CD4-positive, alpha-beta memory T cell (primary cell): Measurements from ENCODE around the gene SCOC. TPM values are rescaled to one million over a fixed set of nuclear protein-coding genes. Genes with fewer than 3 reads are reported as not detected.

Experiments used
- CTCF ChIA-PET: fragments of 350-600 bp; sonication (Branson Sonifier 250); formaldehyde crosslinking; loops from one replicate; lab custom pipeline; 2021; ENCODE audit warnings: inconsistent platforms; ENCODE audit not compliant: partially characterized antibody; lab: Charles Lee
- POLR2A ChIA-PET: fragments of 350-600 bp; sonication (Branson Sonifier 250); formaldehyde crosslinking; loops from one replicate; lab custom pipeline; 2021; ENCODE audit not compliant: partially characterized antibody; lab: Charles Lee
- DNase-seq, 5 donors: peaks; one replicate each; pipeline versions ENCODE4 v3.0.0 to v3.0.0-alpha.2; 2020 to 2022; ENCODE audit warnings: mixed read lengths in 1 of 5
- H3K27ac ChIP-seq: one replicate; pipeline ENCODE4 v1.7.0; 2013; ENCODE audit warnings: low read depth, low read length
- H3K27me3 ChIP-seq: 2 replicates; pipeline ENCODE4 v1.7.0; 2013; ENCODE audit warnings: mild to moderate bottlenecking, low read length, moderate library complexity; ENCODE audit not compliant: insufficient read depth
- H3K36me3 ChIP-seq: 2 replicates; pipeline ENCODE4 v1.7.0; 2013; ENCODE audit warnings: mild to moderate bottlenecking, low read length, moderate library complexity; ENCODE audit not compliant: insufficient read depth
- H3K4me1 ChIP-seq: 2 replicates; pipeline ENCODE4 v1.7.0; 2013; ENCODE audit warnings: mild to moderate bottlenecking, low read length, moderate library complexity; ENCODE audit not compliant: insufficient read depth
- H3K4me3 ChIP-seq, 2 donors: one replicate each; pipeline ENCODE4 v1.7.0; 2013; ENCODE audit warnings: low read length in 2 of 2, mild to moderate bottlenecking in 1 of 2
- H3K9me3 ChIP-seq, 2 donors: one replicate each; pipeline ENCODE4 v1.7.0; 2013; ENCODE audit warnings: low read length in 2 of 2, control low read depth in 1 of 2; ENCODE audit not compliant: control insufficient read depth in 1 of 2
- H3K27ac Mint-ChIP-seq, 7 donors: one replicate each; pipeline ENCODE4 v1.8.0; 2020 to 2021; ENCODE audit warnings: mixed read lengths in 7 of 7, mild to moderate bottlenecking in 6 of 7, inconsistent platforms in 3 of 7, moderate library complexity in 3 of 7
- H3K27me3 Mint-ChIP-seq, 2 donors: one replicate each; pipeline ENCODE4 v1.8.0; 2020 to 2021; ENCODE audit warnings: mixed read lengths in 2 of 2
- H3K36me3 Mint-ChIP-seq, 2 donors: one replicate each; pipeline ENCODE4 v1.8.0; 2020 to 2021; ENCODE audit warnings: mixed read lengths in 2 of 2, inconsistent platforms in 1 of 2, mild to moderate bottlenecking in 1 of 2
- H3K4me1 Mint-ChIP-seq, 4 donors: one replicate each; pipeline ENCODE4 v1.8.0; 2020 to 2021; ENCODE audit warnings: mixed read lengths in 4 of 4, mild to moderate bottlenecking in 1 of 4
- H3K4me3 Mint-ChIP-seq, 8 donors: one replicate each; pipeline ENCODE4 v1.8.0; 2020 to 2021; ENCODE audit warnings: mixed read lengths in 8 of 8, mild to moderate bottlenecking in 7 of 8, moderate library complexity in 6 of 8, inconsistent platforms in 3 of 8
- H3K9me3 Mint-ChIP-seq, 8 donors: one replicate each; pipeline ENCODE4 v1.8.0; 2020 to 2021; ENCODE audit warnings: mixed read lengths in 8 of 8, mild to moderate bottlenecking in 5 of 8, inconsistent platforms in 3 of 8, moderate library complexity in 1 of 8
- intact Hi-C: fragments of 100-400 bp; cut with micrococcal nuclease; formaldehyde crosslinking; loops from one replicate; pipeline ENCODE4 v1.15.1; 2023
- polyA plus RNA-seq, 2 donors: library from polyadenylated mRNA; unstranded; fragments of 300-500 nt; fragmentation: Illumina TruSeq; gene quantifications; one replicate each; pipeline ENCODE4 v1.2.3, GENCODE V29; 2021
- total RNA-seq, 2 experiments: library from RNA; stranded (reverse); gene quantifications; one replicate each; pipeline ENCODE4 v1.2.3, GENCODE V29; 2021

The SCOC gene
- total and polyA plus RNA-seq, 4 experiments from 2014 or later = 21.8 to 63.7 (median 27.0) TPM

GRCh38 chr4:140372751-140373327 is 607 bp upstream of the SCOC start:
- Histone ChIP-seq H3K27me3 (no peaks in the 10 kb centered on the region), H3K36me3 (no peaks in the 10 kb centered on the region), H3K4me3 (peak overlapping the region; percentile 72 to 75), H3K4me1 (peaks cover 23% of the 10 kb centered on the region), H3K27ac (peak overlapping the region; percentile 69), H3K9me3 (no peaks in the 10 kb centered on the region)
- Mint-ChIP-seq H3K4me3 (no peak overlapping the region), H3K4me1 (peaks cover 24 to 37% (median 28%) of the 10 kb centered on the region in 4 donors), H3K36me3 (no peaks in the 10 kb centered on the region), H3K27me3 (no peaks in the 10 kb centered on the region), H3K27ac (no peak overlapping the region), H3K9me3 (no peaks in the 10 kb centered on the region)
- DNase-seq = peak; percentile 38 to 54 (median 49)
- ChIA-PET POLR2A (interaction anchor here (0.8 to 2.6 kb wide), 12 partner anchors 9 to 1071 kb away, joined by 3 to 17 read pairs (median 4); partner anchors contain the start of genes ELMOD2, NDUFC1 and RAB33B), CTCF (interaction anchor here (0.7 to 4.3 kb wide), 10 partner anchors 10 to 361 kb away, joined by 3 to 119 read pairs (median 3); partner anchors contain the start of gene ELMOD2)
- intact Hi-C loops = loop anchor here (1.0 to 5.0 kb wide), 7 partner anchors 13 to 1071 kb away; partner anchors contain the start of genes ELMOD2, MAML3, NAA15 and NDUFC1

DNA sequence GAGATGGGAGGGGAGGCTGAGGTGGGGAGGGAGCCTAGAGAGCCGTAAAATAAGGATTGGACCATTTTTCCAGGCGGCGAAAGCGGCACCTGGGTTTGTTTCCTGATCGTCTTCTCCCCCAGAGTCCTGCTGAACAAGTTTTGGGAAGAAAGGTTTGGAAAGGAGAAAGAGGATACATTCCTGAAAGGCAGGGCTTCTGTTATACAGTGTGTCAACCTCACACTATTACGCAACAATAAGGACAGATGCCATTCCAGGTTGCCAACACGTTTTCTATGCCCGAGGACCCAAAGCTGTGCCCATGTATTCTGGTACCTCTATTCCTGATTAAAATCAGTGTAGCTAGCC is 658 bp downstream of the SCOC start:
- Mint-ChIP-seq H3K36me3 (no peaks in the 10 kb centered on the region), H3K4me3 (peak overlapping the region in 3 of 8 donors; percentile 83 to 90 (median 87)), H3K27me3 (no peaks in the 10 kb centered on the region), H3K4me1 (peaks cover 24 to 41% (median 29%) of the 10 kb centered on the region in 4 donors), H3K9me3 (no peaks in the 10 kb centered on the region), H3K27ac (peak overlapping the region in 6 of 7 donors; percentile 47 to 87 (median 76))
- POLR2A ChIA-PET = interaction anchor here (0.6 to 2.6 kb wide), 9 partner anchors 10 to 335 kb away, joined by 3 to 17 read pairs (median 4); partner anchors contain the start of gene ELMOD2
- peaks cover 23% of the 10 kb centered on the region for H3K4me1 ChIP-seq
- no peaks in the 10 kb centered on the region for H3K36me3 ChIP-seq
- no peak for DNase-seq
- H3K27me3 ChIP-seq = no peaks in the 10 kb centered on the region
- intact Hi-C loops = loop anchor here (5.0 kb wide), 2 partner anchors 922 to 1072 kb away; partner anchors contain the start of genes NAA15, NDUFC1 and RAB33B
- peak overlapping the region; percentile 34 to 72 for H3K4me3 ChIP-seq
- CTCF ChIA-PET = interaction anchor here (1.2 to 4.3 kb wide), 6 partner anchors 9 to 150 kb away, joined by 3 to 119 read pairs (median 8); partner anchors contain the start of gene ELMOD2
- peak overlapping the region; percentile 69 for H3K27ac ChIP-seq
- H3K9me3 ChIP-seq = no peaks in the 10 kb centered on the region

GRCh38 chr4:140382732-140383131 is 9.3 kb downstream of the SCOC start:
- no peaks in the 10 kb centered on the region for H3K36me3 ChIP-seq
- ChIA-PET CTCF (interaction anchor here (1.4 to 2.5 kb wide), 3 partner anchors 10 to 23 kb away, joined by 5 to 11 read pairs (median 11); partner anchors contain the start of gene SCOC), POLR2A (no interaction called here)
- no peaks in the 10 kb centered on the region for H3K9me3 ChIP-seq
- H3K4me1 ChIP-seq = no peaks in the 10 kb centered on the region
- Mint-ChIP-seq H3K36me3 (peaks cover 15 to 16% of the 10 kb centered on the region in 2 donors), H3K27ac (no peak overlapping the region), H3K4me1 (peaks cover 0 to 7% (median 2%) of the 10 kb centered on the region in 4 donors), H3K27me3 (peaks cover 0 to 4% of the 10 kb centered on the region in 2 donors), H3K4me3 (no peak overlapping the region), H3K9me3 (no peaks in the 10 kb centered on the region)
- no peaks in the 10 kb centered on the region for H3K27me3 ChIP-seq
- H3K4me3 ChIP-seq = no peak overlapping the region
- intact Hi-C loops = no loop called here
- no peak overlapping the region for H3K27ac ChIP-seq
- DNase-seq = no peak

DNA sequence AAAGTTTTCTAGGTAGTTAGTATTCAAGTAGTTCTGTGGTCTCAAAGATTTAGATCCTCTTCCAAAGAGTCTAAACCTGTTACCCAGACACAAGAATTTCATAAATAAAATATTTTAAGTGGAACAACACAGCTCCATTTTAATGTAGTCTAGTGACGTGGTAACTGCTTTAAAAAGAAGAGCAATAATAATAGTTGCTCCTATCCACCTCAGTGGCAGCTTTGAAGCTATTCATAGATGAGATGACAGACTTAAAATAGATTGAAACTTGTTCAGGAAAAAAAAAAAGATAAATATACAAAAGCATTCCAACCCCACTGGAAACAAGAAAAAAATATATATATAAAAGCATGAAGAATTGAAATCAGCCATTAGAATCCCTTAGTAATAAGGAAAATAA is 14.6 kb downstream of the SCOC start:
- H3K27ac Mint-ChIP-seq = no peak overlapping the region
- CTCF ChIA-PET = interaction anchor here (0.5 to 0.7 kb wide), 2 partner anchors 28 to 1358 kb away, joined by 3 read pairs; no protein-coding TSS in a partner anchor
- no peaks in the 10 kb centered on the region for H3K4me1 ChIP-seq
- no peaks in the 10 kb centered on the region for H3K4me1 Mint-ChIP-seq
- POLR2A ChIA-PET = no interaction called here
- no peaks in the 10 kb centered on the region for H3K9me3 Mint-ChIP-seq
- H3K27me3 ChIP-seq = no peaks in the 10 kb centered on the region
- no peaks in the 10 kb centered on the region for H3K9me3 ChIP-seq
- no peaks in the 10 kb centered on the region for H3K36me3 ChIP-seq
- H3K4me3 ChIP-seq = no peak overlapping the region
- intact Hi-C loops = no loop called here
- no peak overlapping the region for H3K27ac ChIP-seq
- peaks cover 3 to 5% of the 10 kb centered on the region in 2 donors for H3K36me3 Mint-ChIP-seq
- peaks cover 0 to 5% of the 10 kb centered on the region in 2 donors for H3K27me3 Mint-ChIP-seq
- no peak for DNase-seq
- no peak overlapping the region for H3K4me3 Mint-ChIP-seq

GRCh38 chr4:140395668-140396067 is 22.2 kb downstream of the SCOC start:
- H3K36me3 ChIP-seq = no peaks in the 10 kb centered on the region
- intact Hi-C loops = no loop called here
- Mint-ChIP-seq H3K27ac (no peak overlapping the region), H3K36me3 (no peaks in the 10 kb centered on the region), H3K27me3 (peaks cover 8 to 13% of the 10 kb centered on the region in 2 donors), H3K4me3 (no peak overlapping the region), H3K9me3 (no peaks in the 10 kb centered on the region), H3K4me1 (no peaks in the 10 kb centered on the region)
- no peaks in the 10 kb centered on the region for H3K4me1 ChIP-seq
- H3K27me3 ChIP-seq = no peaks in the 10 kb centered on the region
- CTCF ChIA-PET = interaction anchor here (1.8 kb wide), 1 partner anchor 35 kb away, joined by 10 read pairs; no protein-coding TSS in a partner anchor
- no peak for DNase-seq
- POLR2A ChIA-PET = no interaction called here
- H3K9me3 ChIP-seq = no peaks in the 10 kb centered on the region
- no peak overlapping the region for H3K4me3 ChIP-seq
- no peak overlapping the region for H3K27ac ChIP-seq

DNA sequence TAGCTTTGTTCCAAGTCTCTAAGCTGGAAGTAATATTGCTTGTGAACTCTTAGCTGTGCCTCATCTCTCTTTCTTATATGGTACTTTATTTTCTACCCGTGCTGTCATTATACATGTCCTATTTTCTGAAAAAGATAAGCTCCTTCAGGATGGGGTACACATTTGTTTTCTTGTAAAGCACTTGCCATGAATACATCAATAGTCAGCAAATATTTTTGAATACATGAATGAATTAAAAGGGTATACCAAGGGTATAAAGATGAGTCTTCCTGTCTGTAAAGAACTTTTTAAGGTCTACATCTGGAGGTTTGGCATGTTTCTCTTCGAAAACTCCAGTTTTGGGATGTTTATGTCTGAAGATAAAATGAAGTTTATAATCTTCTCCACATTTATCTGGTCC is 26.7 kb downstream of the SCOC start:
- Histone ChIP-seq H3K36me3 (no peaks in the 10 kb centered on the region), H3K27ac (no peak overlapping the region), H3K9me3 (no peaks in the 10 kb centered on the region), H3K4me1 (no peaks in the 10 kb centered on the region), H3K4me3 (no peak overlapping the region), H3K27me3 (no peaks in the 10 kb centered on the region)
- no peak for DNase-seq
- Mint-ChIP-seq H3K27me3 (peaks cover 15 to 18% of the 10 kb centered on the region in 2 donors), H3K36me3 (no peaks in the 10 kb centered on the region), H3K4me3 (no peak overlapping the region), H3K9me3 (no peaks in the 10 kb centered on the region), H3K27ac (no peak overlapping the region), H3K4me1 (no peaks in the 10 kb centered on the region)
- ChIA-PET POLR2A (no interaction called here), CTCF (no interaction called here)
- intact Hi-C loops = no loop called here

DNA sequence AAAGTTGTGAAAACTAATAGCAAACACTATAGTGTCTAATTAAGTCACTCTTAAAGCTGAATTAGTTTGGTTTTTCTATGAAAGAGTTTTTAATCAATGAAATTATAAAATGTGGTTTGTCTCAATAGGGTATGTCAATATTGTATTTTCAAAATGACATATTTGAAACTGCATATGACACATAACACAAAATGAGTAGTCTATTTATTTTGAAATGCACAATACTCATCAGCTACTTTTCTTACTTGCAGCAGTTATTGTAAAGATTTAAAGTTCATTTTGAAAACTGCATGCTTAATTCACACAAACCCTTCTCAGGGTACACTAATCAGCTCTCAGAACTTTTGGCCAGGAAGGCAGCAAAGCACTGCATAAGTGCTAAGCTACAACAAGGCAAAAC is 32.8 kb downstream of the SCOC start:
- CTCF ChIA-PET = interaction anchor here (0.6 kb wide), 1 partner anchor 46 kb away, joined by 3 read pairs; no protein-coding TSS in a partner anchor
- no peaks in the 10 kb centered on the region for H3K9me3 ChIP-seq
- no peaks in the 10 kb centered on the region for H3K4me1 ChIP-seq

More for the DNA sequence above, 32.8 kb downstream of the SCOC start:
- no peaks in the 10 kb centered on the region for H3K36me3 ChIP-seq
- POLR2A ChIA-PET = no interaction called here
- no peak overlapping the region for H3K4me3 Mint-ChIP-seq
- no peak overlapping the region for H3K27ac ChIP-seq
- H3K9me3 Mint-ChIP-seq = no peaks in the 10 kb centered on the region
- intact Hi-C loops = no loop called here
- DNase-seq = no peak
- H3K27ac Mint-ChIP-seq = no peak overlapping the region
- peaks cover 8 to 18% of the 10 kb centered on the region in 2 donors for H3K27me3 Mint-ChIP-seq
- no peaks in the 10 kb centered on the region for H3K36me3 Mint-ChIP-seq
- H3K4me1 Mint-ChIP-seq = no peaks in the 10 kb centered on the region
- H3K4me3 ChIP-seq = no peak overlapping the region
- H3K27me3 ChIP-seq = no peaks in the 10 kb centered on the region
